SK-N-SH (cell line): ENCODE results near the gene IL13RA1.

Experiments used
- MAX ChIP-seq: IDR thresholded peaks from 2 replicates; pipeline ENCODE4 v1.4.0; 2012; ENCODE audit warnings: low read depth
- PBX3 ChIP-seq: IDR thresholded peaks from 2 replicates; pipeline ENCODE4; 2012
- POLR2AphosphoS5 ChIP-seq: IDR thresholded peaks from 2 replicates; pipeline ENCODE4 v1.6.1; 2012; ENCODE audit warnings: low read depth, low read length
- RAD21 ChIP-seq: IDR thresholded peaks from 2 replicates; pipeline ENCODE4 v1.6.1; 2012; ENCODE audit warnings: mild to moderate bottlenecking, low read length
- REST ChIP-seq: IDR thresholded peaks from 2 replicates; pipeline ENCODE4 v1.6.1; 2012; ENCODE audit warnings: mild to moderate bottlenecking, low read depth, low read length, moderate library complexity

DNA sequence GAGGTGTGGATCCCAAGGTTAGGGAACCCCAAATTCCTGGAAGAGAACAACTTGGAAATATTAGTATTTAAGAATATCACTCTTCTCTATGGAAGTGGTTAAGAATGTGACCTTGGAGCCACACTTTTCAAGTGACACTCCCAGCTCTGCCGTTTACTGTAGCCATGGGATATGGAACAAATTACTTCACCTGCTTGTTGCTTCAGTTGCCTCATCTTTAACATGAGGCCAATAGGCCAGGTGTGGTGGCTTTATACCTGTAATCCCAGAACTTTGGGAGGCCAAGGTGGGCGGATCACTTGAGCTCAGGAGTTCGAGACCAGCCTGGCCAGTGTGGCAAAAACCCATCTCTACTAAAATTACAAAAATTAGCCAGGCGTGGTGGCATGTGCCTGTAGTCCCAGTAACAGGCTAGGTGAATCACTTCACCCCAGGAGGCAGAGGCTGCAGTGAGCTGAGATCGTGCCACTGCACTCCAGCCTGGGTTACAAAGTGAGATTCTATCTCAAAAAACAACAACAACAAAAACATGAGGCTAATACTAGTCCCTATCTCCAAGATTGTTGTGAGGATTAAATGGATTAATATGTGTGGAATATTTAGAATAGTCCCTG lies 13.0 kb downstream of the IL13RA1 start:
- no peak for TF ChIP-seq MAX
- TF ChIP-seq POLR2AphosphoS5, result no peak
- no peak for TF ChIP-seq REST
- no peak for TF ChIP-seq PBX3
- TF ChIP-seq RAD21, result no peak
